Esophagus squamous epithelium (tissue), 5 donors: ENCODE results near the gene VSIG10L. TPM values are rescaled to one million over a fixed set of nuclear protein-coding genes. Genes with fewer than 3 reads are reported as not detected.

ENCODE experiments used
- DNase-seq: peaks from one replicate; lab custom pipeline; 2025; lab: John Stamatoyannopoulos, UW
- H3K27ac ChIP-seq, 4 donors: fragments of 200-600 bp; sonication (generic); one replicate each; pipeline ENCODE4 v1.5.1; 2016 to 2019; ENCODE audit warnings: mild to moderate bottlenecking in 1 of 4
- H3K27me3 ChIP-seq, 4 donors: fragments of 200-600 bp; sonication (generic); 1 replicate in 3 of 4; 2 replicates in 1 of 4; pipeline versions ENCODE4 v1.5.1 to v1.6.0; 2017 to 2021; ENCODE audit warnings: antibody characterized with exemption in 1 of 4
- H3K36me3 ChIP-seq, 3 donors: fragments of 200-600 bp; sonication (generic); one replicate each; pipeline ENCODE4 v1.5.1; 2016 to 2019
- H3K4me1 ChIP-seq, 3 donors: fragments of 200-600 bp; sonication (generic); one replicate each; pipeline ENCODE4 v1.5.1; 2017 to 2019
- H3K4me3 ChIP-seq, 4 donors: fragments of 200-600 bp; sonication (generic); 1 replicate in 3 of 4; 2 replicates in 1 of 4; pipeline ENCODE4 v1.5.1; 2016 to 2019; ENCODE audit warnings: mild to moderate bottlenecking in 2 of 4, moderate library complexity in 1 of 4
- H3K9me3 ChIP-seq, 3 donors: fragments of 200-600 bp; sonication (generic); one replicate each; pipeline ENCODE4 v1.5.1; 2016 to 2019
- POLR2A ChIP-seq, 4 donors: fragments of 450-650 bp; IDR thresholded peaks; one replicate each; pipeline ENCODE4 v1.6.1; 2017; ENCODE audit warnings: antibody characterized with exemption in 4 of 4, mild to moderate bottlenecking in 4 of 4, moderate library complexity in 3 of 4
- WGBS, 2 donors: methylation state at CpG; one replicate each; pipeline ENCODE4 v1.1.5; 2018; 5-methylcytosine and 5-hydroxymethylcytosine counted together
- intact Hi-C: fragments of 100-400 bp; cut with DNase I; formaldehyde crosslinking; loops from one replicate; pipeline ENCODE4 v1.15.0; 2022
- total RNA-seq, 4 donors: library from RNA; depleted of rRNA; stranded (reverse); fragments of >200 nt; gene quantifications; one replicate each; pipeline ENCODE4 v1.1.0, GENCODE V29; 2016
- TF ChIP-seq, protein P1 (sequence below), 6 experiments: fragments of 450-650 bp in 4 of 6; fragments of 200-600 bp in 2 of 6; sonication (generic) in 2 of 6; IDR thresholded peaks; one replicate each; pipeline ENCODE4 v1.5.1; 2016 to 2019; ENCODE audit warnings: antibody characterized with exemption in 6 of 6, mild to moderate bottlenecking in 4 of 6, moderate library complexity in 4 of 6
- donor health status: DM: yes; HTN: yes; CAD: no.

VSIG10L gene
- total RNA-seq, 4 donors from 2014 or later, result 36.4 to 201 (median 50.6) TPM

- H3K36me3 ChIP-seq, result peaks cover 0 to 42% (median 0%) of the 10 kb centered on the region in 3 donors
- no peaks in the 10 kb centered on the region for H3K27me3 ChIP-seq
- H3K27ac ChIP-seq, result peak overlapping the region; percentile 40 to 93 (median 90)
- WGBS, 2 donors, result 1% methylated on average over 10 of the region's 10 CpGs
- no peaks in the 10 kb centered on the region for H3K9me3 ChIP-seq
- peak overlapping the region; percentile 49 to 85 (median 63) for H3K4me3 ChIP-seq
- no peak for TF ChIP-seq POLR2A (IDR thresholded peaks at IDR 0.05)
- TF ChIP-seq, protein P1, sequence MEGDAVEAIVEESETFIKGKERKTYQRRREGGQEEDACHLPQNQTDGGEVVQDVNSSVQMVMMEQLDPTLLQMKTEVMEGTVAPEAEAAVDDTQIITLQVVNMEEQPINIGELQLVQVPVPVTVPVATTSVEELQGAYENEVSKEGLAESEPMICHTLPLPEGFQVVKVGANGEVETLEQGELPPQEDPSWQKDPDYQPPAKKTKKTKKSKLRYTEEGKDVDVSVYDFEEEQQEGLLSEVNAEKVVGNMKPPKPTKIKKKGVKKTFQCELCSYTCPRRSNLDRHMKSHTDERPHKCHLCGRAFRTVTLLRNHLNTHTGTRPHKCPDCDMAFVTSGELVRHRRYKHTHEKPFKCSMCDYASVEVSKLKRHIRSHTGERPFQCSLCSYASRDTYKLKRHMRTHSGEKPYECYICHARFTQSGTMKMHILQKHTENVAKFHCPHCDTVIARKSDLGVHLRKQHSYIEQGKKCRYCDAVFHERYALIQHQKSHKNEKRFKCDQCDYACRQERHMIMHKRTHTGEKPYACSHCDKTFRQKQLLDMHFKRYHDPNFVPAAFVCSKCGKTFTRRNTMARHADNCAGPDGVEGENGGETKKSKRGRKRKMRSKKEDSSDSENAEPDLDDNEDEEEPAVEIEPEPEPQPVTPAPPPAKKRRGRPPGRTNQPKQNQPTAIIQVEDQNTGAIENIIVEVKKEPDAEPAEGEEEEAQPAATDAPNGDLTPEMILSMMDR (IDR thresholded peaks at IDR 0.05), result no peak
- H3K4me1 ChIP-seq, result peaks cover 11 to 64% (median 12%) of the 10 kb centered on the region in 3 donors
- no peak for DNase-seq
- intact Hi-C loops, result loop anchor here (10.0 kb wide), 2 partner anchors 66 to 96 kb away; no protein-coding TSS in a partner anchor
Measured at GRCh38 chr19:51339313-51339686, 2.6 kb downstream of the VSIG10L start.

- Histone ChIP-seq H3K36me3 (peaks cover 0 to 43% (median 0%) of the 10 kb centered on the region in 3 donors), H3K4me1 (peaks cover 11 to 58% (median 12%) of the 10 kb centered on the region in 3 donors), H3K4me3 (peak overlapping the region; percentile 49 to 85 (median 63)), H3K9me3 (no peaks in the 10 kb centered on the region), H3K27me3 (no peaks in the 10 kb centered on the region), H3K27ac (peak overlapping the region; percentile 40 to 93 (median 90))
- DNase-seq, result peak; percentile 49
- WGBS, 2 donors, result 6 to 7% methylated on average over 22 to 25 of the region's 43 CpGs
- intact Hi-C loops, result loop anchor here (10.0 kb wide), 2 partner anchors 66 to 96 kb away; no protein-coding TSS in a partner anchor
- TF ChIP-seq POLR2A (IDR thresholded peaks at IDR 0.05), result no peak
- TF ChIP-seq, protein P1 (IDR thresholded peaks at IDR 0.05), result peak; percentile 88 to 94 (median 90)
Measured at GRCh38 chr19:51338563-51339312, 3.2 kb downstream of the VSIG10L start.

DNA sequence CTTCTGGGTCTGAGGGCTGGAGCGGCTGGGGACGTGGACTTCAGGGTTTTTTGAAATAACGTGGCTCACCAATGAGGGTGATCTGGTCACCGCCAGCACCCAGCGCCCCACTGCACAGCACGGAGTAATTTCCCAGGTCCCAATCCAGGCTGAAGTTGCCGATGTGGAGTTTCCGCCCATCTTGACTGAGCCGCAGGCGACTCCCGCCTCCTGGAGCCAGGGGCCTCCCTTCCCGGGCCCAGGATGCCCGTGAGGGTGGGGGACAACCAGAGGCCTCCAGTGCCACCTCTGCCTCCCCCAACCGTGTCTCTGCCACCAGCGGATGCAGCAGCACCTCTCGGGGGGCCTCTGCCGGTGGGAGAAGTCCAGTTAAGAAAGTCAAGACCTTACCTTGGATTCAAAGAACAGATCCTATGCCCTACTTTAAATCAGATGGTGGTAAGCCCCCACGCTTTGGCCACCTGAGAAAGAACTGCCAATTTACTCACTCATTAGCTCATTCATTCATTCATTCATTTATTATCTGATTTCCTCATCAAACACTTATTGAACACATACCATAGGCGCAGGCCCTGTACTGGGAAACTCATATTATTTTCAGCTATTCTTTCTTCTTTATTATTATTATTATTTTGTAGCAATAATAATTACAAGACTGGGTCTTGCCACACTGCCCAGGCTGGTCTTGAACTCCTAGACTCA, 3.9 kb downstream of the VSIG10L start:
- TF ChIP-seq POLR2A (IDR thresholded peaks at IDR 0.05), result no peak
- TF ChIP-seq, protein P1 (IDR thresholded peaks at IDR 0.05), result no peak
- WGBS, 2 donors, result 64 to 85% methylated on average over 5 to 6 of the region's 19 CpGs

DNA sequence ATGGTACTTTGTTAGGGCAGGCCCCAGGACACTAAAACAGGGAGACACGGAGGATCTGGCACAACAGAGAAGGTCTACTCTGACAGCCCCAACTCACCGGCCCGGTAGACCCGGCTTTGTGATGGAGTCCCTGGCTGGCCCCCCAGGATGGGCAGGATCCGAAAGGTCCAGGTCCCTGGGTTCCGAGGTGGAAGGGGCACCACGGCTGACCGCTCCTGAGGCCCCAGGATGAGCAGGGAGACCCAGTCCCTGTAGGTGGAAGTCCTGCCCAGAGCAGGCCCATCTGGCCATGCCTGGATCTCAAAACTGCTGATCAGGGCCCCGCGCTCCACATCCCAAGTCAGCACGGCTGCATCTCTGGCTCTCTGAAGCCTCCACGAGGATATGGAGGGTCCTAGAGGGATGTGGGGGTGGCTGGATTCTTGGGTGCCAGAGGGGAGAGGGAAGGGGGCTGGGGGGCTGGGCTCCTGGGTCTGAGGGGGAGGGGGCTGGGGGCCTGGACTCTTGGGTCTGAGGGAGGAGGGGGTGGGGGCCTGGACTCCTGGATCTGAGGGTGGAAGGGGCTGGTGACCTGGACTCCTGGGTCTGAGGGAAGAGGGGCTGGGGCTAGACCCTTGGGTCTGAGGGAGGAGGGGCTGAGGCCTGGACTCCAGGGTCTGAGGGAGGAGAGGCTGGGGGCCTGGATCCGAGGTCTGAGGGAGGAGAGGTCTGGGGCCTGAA, 4.6 kb downstream of the VSIG10L start:
- H3K27ac ChIP-seq, result no peak overlapping the region
- peaks cover 0 to 58% (median 0%) of the 10 kb centered on the region in 3 donors for H3K36me3 ChIP-seq
- no peak overlapping the region for H3K4me3 ChIP-seq
- DNase-seq, result no peak
- H3K27me3 ChIP-seq, result no peaks in the 10 kb centered on the region
- no peaks in the 10 kb centered on the region for H3K9me3 ChIP-seq
- TF ChIP-seq, protein P1 (IDR thresholded peaks at IDR 0.05), result no peak
- TF ChIP-seq POLR2A (IDR thresholded peaks at IDR 0.05), result no peak
- intact Hi-C loops, result loop anchor here (10.0 kb wide), 2 partner anchors 68 to 98 kb away; no protein-coding TSS in a partner anchor
- 88 to 100% methylated on average over 1 to 3 of the region's 13 CpGs for WGBS, 2 donors
- peaks cover 11 to 44% (median 12%) of the 10 kb centered on the region in 3 donors for H3K4me1 ChIP-seq

More for the DNA sequence above, 3.9 kb downstream of the VSIG10L start:
- intact Hi-C loops, result loop anchor here (10.0 kb wide), 2 partner anchors 67 to 97 kb away; no protein-coding TSS in a partner anchor
- no peaks in the 10 kb centered on the region for H3K27me3 ChIP-seq
- no peaks in the 10 kb centered on the region for H3K9me3 ChIP-seq
- H3K36me3 ChIP-seq, result peaks cover 0 to 51% (median 0%) of the 10 kb centered on the region in 3 donors
- peaks cover 11 to 51% (median 12%) of the 10 kb centered on the region in 3 donors for H3K4me1 ChIP-seq
- DNase-seq, result no peak
- H3K4me3 ChIP-seq, result peak overlapping the region in 3 of 4 donors; percentile 62 to 85 (median 64)
- no peak overlapping the region for H3K27ac ChIP-seq
